Transverse colon (tissue), 3 donors: ENCODE results near the gene LYZ.
A peak's percentile ranks its signal among the peaks of the same experiment; 100 is the strongest.

ENCODE experiments used
- CTCF ChIP-seq, 5 experiments: fragments of 200-600 bp in 3 of 5; fragments of 450-650 bp in 2 of 5; sonication (generic) in 3 of 5; IDR thresholded peaks; 1 replicate in 2 of 5; 2 replicates in 3 of 5; pipeline ENCODE4 v1.5.1; 2016 to 2017; ENCODE audit warnings: antibody characterized with exemption in 5 of 5, inconsistent platforms in 3 of 5, mild to moderate bottlenecking in 2 of 5, moderate library complexity in 1 of 5
- POLR2A ChIP-seq: fragments of 450-650 bp; IDR thresholded peaks from one replicate; pipeline ENCODE4 v1.6.1; 2016; ENCODE audit warnings: antibody characterized with exemption, mild to moderate bottlenecking, moderate library complexity

- TF ChIP-seq CTCF (IDR thresholded peaks at IDR 0.05) (no peak), POLR2A (peak; percentile 37)
These were observed 18.3 kb upstream of the LYZ start for GRCh38 chr12:69329669-69330428.
